Mononuclear cell (primary cell): ENCODE results near the gene KLHL35. TPM values are rescaled to one million over a fixed set of nuclear protein-coding genes. Genes with fewer than 3 reads are reported as not detected.
"Not testable (repeated sequence)": the region's sequence is repeated elsewhere in the genome, so short reads cannot be mapped to it uniquely, and the experiment has no call there.

Experiments used
- H3K27me3 ChIP-seq: 2 replicates; pipeline ENCODE4 v1.6.0; 2011; ENCODE audit warnings: low read length, control low read depth; ENCODE audit not compliant: insufficient read depth
- H3K4me1 ChIP-seq: 2 replicates; pipeline ENCODE4 v1.5.1; 2011; ENCODE audit warnings: mild to moderate bottlenecking, low read length, control low read depth; ENCODE audit not compliant: insufficient read depth
- H3K4me3 ChIP-seq: 2 replicates; pipeline ENCODE4 v1.5.1; 2011; ENCODE audit warnings: mild to moderate bottlenecking, low read length, moderate library complexity
- H3K9me3 ChIP-seq: 2 replicates; pipeline ENCODE4 v1.5.1; 2011; ENCODE audit warnings: low read depth, mild to moderate bottlenecking, control low read depth, low read length
- total RNA-seq: library from RNA; depleted of rRNA; stranded (reverse); fragments of >200 nt; gene quantifications from one replicate; pipeline ENCODE4 v1.2.3, GENCODE V29; 2012

Gene KLHL35
- total RNA-seq, 1 donor, result 0.52 TPM

- Histone ChIP-seq H3K27me3 (peaks cover 35% of the 10 kb centered on the region), H3K9me3 (no peaks in the 10 kb centered on the region), H3K4me1 (peaks cover 17% of the 10 kb centered on the region), H3K4me3 (no peak overlapping the region)
Measured at GRCh38 chr11:75426720-75427086, 6.3 kb downstream of the KLHL35 start.

- H3K9me3 ChIP-seq, result no peaks in the 10 kb centered on the region
Measured at GRCh38 chr11:75425422-75425821, 7.6 kb downstream of the KLHL35 start.

GRCh38 chr11:75424396-75424795 lies 8.6 kb downstream of the KLHL35 start:
- H3K4me1 ChIP-seq, result peaks cover under 1% of the 10 kb centered on the region
- peaks cover 19% of the 10 kb centered on the region for H3K27me3 ChIP-seq
- no peak overlapping the region for H3K4me3 ChIP-seq
- no peaks in the 10 kb centered on the region for H3K9me3 ChIP-seq

More at GRCh38 chr11:75425422-75425821, 7.6 kb downstream of the KLHL35 start:
- peaks cover 8% of the 10 kb centered on the region for H3K4me1 ChIP-seq
- H3K27me3 ChIP-seq, result peaks cover 22% of the 10 kb centered on the region
- H3K4me3 ChIP-seq, result no peak overlapping the region

GRCh38 chr11:75423721-75424120 lies 9.3 kb downstream of the KLHL35 start:
- no peaks in the 10 kb centered on the region for H3K9me3 ChIP-seq
- peaks cover 12% of the 10 kb centered on the region for H3K27me3 ChIP-seq
- H3K4me3 ChIP-seq, result no peak overlapping the region
- H3K4me1 ChIP-seq, result no peaks in the 10 kb centered on the region

- H3K27me3 ChIP-seq, result peaks cover under 1% of the 10 kb centered on the region
- no peaks in the 10 kb centered on the region for H3K9me3 ChIP-seq
- no peaks in the 10 kb centered on the region for H3K4me1 ChIP-seq
- H3K4me3 ChIP-seq, result no peak overlapping the region
Measured at GRCh38 chr11:75422248-75423231, 10.5 kb downstream of the KLHL35 start.

- no peaks in the 10 kb centered on the region for H3K27me3 ChIP-seq
- H3K4me1 ChIP-seq, result no peaks in the 10 kb centered on the region
Measured at GRCh38 chr11:75421902-75422247, 11.1 kb downstream of the KLHL35 start.

GRCh38 chr11:75421035-75421602 lies 11.9 kb downstream of the KLHL35 start:
- H3K27me3 ChIP-seq, result no peaks in the 10 kb centered on the region
- no peaks in the 10 kb centered on the region for H3K9me3 ChIP-seq
- H3K4me3 ChIP-seq, result no peak overlapping the region
- H3K4me1 ChIP-seq, result no peaks in the 10 kb centered on the region

More at GRCh38 chr11:75421902-75422247, 11.1 kb downstream of the KLHL35 start:
- H3K4me3 ChIP-seq, result no peak overlapping the region
- no peaks in the 10 kb centered on the region for H3K9me3 ChIP-seq

GRCh38 chr11:75420224-75421034 lies 12.6 kb downstream of the KLHL35 start:
- Histone ChIP-seq H3K4me3 (no peak overlapping the region), H3K27me3 (no peaks in the 10 kb centered on the region), H3K4me1 (no peaks in the 10 kb centered on the region), H3K9me3 (no peaks in the 10 kb centered on the region)

GRCh38 chr11:75413864-75414263 lies 19.1 kb downstream of the KLHL35 start:
- H3K9me3 ChIP-seq, result no peaks in the 10 kb centered on the region
- no peaks in the 10 kb centered on the region for H3K27me3 ChIP-seq
- no peaks in the 10 kb centered on the region for H3K4me1 ChIP-seq
- H3K4me3 ChIP-seq, result no peak overlapping the region

GRCh38 chr11:75413146-75413545 lies 19.9 kb downstream of the KLHL35 start:
- H3K27me3 ChIP-seq, H3K4me1 ChIP-seq, H3K9me3 ChIP-seq, H3K4me3 ChIP-seq: not testable (repeated sequence)

GRCh38 chr11:75409971-75410370 lies 23.0 kb downstream of the KLHL35 start:
- H3K9me3 ChIP-seq, H3K27me3 ChIP-seq, H3K4me3 ChIP-seq, H3K4me1 ChIP-seq: not testable (repeated sequence)

- no peak overlapping the region for H3K4me3 ChIP-seq
- no peaks in the 10 kb centered on the region for H3K9me3 ChIP-seq
- H3K27me3 ChIP-seq, result no peaks in the 10 kb centered on the region
- H3K4me1 ChIP-seq, result no peaks in the 10 kb centered on the region
Measured at GRCh38 chr11:75408957-75409219, 24.1 kb downstream of the KLHL35 start.

GRCh38 chr11:75406338-75406777 lies 26.6 kb downstream of the KLHL35 start:
- peaks cover 20% of the 10 kb centered on the region for H3K4me1 ChIP-seq
- H3K4me3 ChIP-seq, result no peak overlapping the region
- H3K9me3 ChIP-seq, result no peaks in the 10 kb centered on the region
- no peaks in the 10 kb centered on the region for H3K27me3 ChIP-seq

- peaks cover 33% of the 10 kb centered on the region for H3K4me1 ChIP-seq
- H3K27me3 ChIP-seq, result no peaks in the 10 kb centered on the region
- no peaks in the 10 kb centered on the region for H3K9me3 ChIP-seq
- H3K4me3 ChIP-seq, result no peak overlapping the region
Measured at GRCh38 chr11:75403983-75404658, 28.9 kb downstream of the KLHL35 start.

- H3K27me3 ChIP-seq, result no peaks in the 10 kb centered on the region
- peaks cover 33% of the 10 kb centered on the region for H3K4me1 ChIP-seq
- H3K4me3 ChIP-seq, result no peak overlapping the region
- no peaks in the 10 kb centered on the region for H3K9me3 ChIP-seq
Measured at GRCh38 chr11:75403037-75403436, 30.0 kb downstream of the KLHL35 start.
